ENCODE data around the gene DIPK1B. TPM values are rescaled to one million over a fixed set of nuclear protein-coding genes. Genes with fewer than 3 reads are reported as not detected.
A peak's percentile ranks its signal among the peaks of the same experiment; 100 is the strongest.

Gene DIPK1B
- total and polyA plus RNA-seq, 2 experiments from 2014 or later = 18.7 to 60.0 TPM

GRCh38 chr9:136694163-136694871 lies 18.1 kb upstream of the DIPK1B start:
- Histone ChIP-seq H3K9me2 (ENCODE audit: insufficient read depth) (no peaks in the 10 kb centered on the region), H3F3A (replicated peaks; ENCODE audit: low read depth) (0 out of 2 replicates have a peak, but pooled peaks cover under 1% of the 10 kb centered on the region), H2AFZ (0 out of 2 replicates have a peak overlapping the region, but pooled peaks have one; percentile 72), H3K4me1 (ENCODE audit: insufficient read depth) (no peaks in the 10 kb centered on the region; the same call in 1 of the 2 replicates), H3K36me3 (ENCODE audit: insufficient read depth) (no peaks in the 10 kb centered on the region), H3K79me2 (replicated peaks; ENCODE audit: insufficient read depth) (no peaks in the 10 kb centered on the region), H3K4me3 (peak overlapping the region; percentile 28; the same call in 1 of the 2 replicates), H3K27ac (ENCODE audit: low read depth) (no peak overlapping the region), H4K20me1 (replicated peaks; ENCODE audit: insufficient read depth) (no peaks in the 10 kb centered on the region), H3K27me3 (ENCODE audit: insufficient read depth) (no peaks in the 10 kb centered on the region), H3K4me2 (no peak overlapping the region)
- H3K36me3 Mint-ChIP-seq (ENCODE audit: low read depth) = no peaks in the 10 kb centered on the region
- H3K27ac Mint-ChIP-seq = no peak overlapping the region
- no peaks in the 10 kb centered on the region for H3K9me3 Mint-ChIP-seq
- TF ChIP-seq ZNF114 (CRISPR knock-in tag; IDR thresholded peaks at IDR 0.05) = no peak
- TF ChIP-seq STAT1 (IDR thresholded peaks at IDR 0.05; ENCODE audit: unreplicated experiment) = no peak
- no peak for TF ChIP-seq NANOG (IDR thresholded peaks at IDR 0.05; ENCODE audit: borderline replicate concordance)
- TF ChIP-seq CTCF (conservative IDR thresholded peaks at IDR 0.05; ENCODE audit: low read depth in 2 of 2) = peak; percentile 65 to 96
- no peak for TF ChIP-seq ZNF331 (CRISPR knock-in tag; IDR thresholded peaks at IDR 0.05; ENCODE audit: low read depth)
- no peak for TF ChIP-seq ETS1 (IDR thresholded peaks at IDR 0.05)
- H3K4me1 Mint-ChIP-seq = peaks cover 8% of the 10 kb centered on the region
- ATAC-seq (peak; percentile 82), DNase-seq (ENCODE audit: low spot score) (peak; percentile 85)
- H3K27me3 Mint-ChIP-seq (ENCODE audit: insufficient read depth, low read depth, poor library complexity) = peaks cover 17% of the 10 kb centered on the region
- H3K4me3 Mint-ChIP-seq = no peak overlapping the region

GRCh38 chr9:136694872-136695247 lies 17.5 kb upstream of the DIPK1B start:
- H3K36me3 Mint-ChIP-seq (ENCODE audit: low read depth) = no peaks in the 10 kb centered on the region
- TF ChIP-seq CREB1 (CRISPR knock-in tag; IDR thresholded peaks at IDR 0.05; ENCODE audit: low read depth) (no peak), ETS1 (IDR thresholded peaks at IDR 0.05) (no peak), EZH2 (IDR thresholded peaks at IDR 0.05; ENCODE audit: low read depth, unreplicated experiment) (no peak), ZNF114 (CRISPR knock-in tag; IDR thresholded peaks at IDR 0.05) (no peak), REST (IDR thresholded peaks at IDR 0.05; ENCODE audit: unreplicated experiment) (no peak)

More at GRCh38 chr9:136694872-136695247, 17.5 kb upstream of the DIPK1B start:
- H3K27ac Mint-ChIP-seq = no peak overlapping the region
- no peaks in the 10 kb centered on the region for H3K79me2 ChIP-seq (replicated peaks; ENCODE audit: insufficient read depth)
- no peak overlapping the region for H3K27ac ChIP-seq (ENCODE audit: low read depth)
- H3K4me3 Mint-ChIP-seq = no peak overlapping the region
- no peak for ATAC-seq
- no peak overlapping the region for H2AFZ ChIP-seq
- no peaks in the 10 kb centered on the region for H3K27me3 ChIP-seq (ENCODE audit: insufficient read depth)
- no peak for DNase-seq (ENCODE audit: low spot score)
- no peaks in the 10 kb centered on the region; the same call in 1 of the 2 replicates for H3K4me1 ChIP-seq (ENCODE audit: insufficient read depth)
- H3K9me2 ChIP-seq (ENCODE audit: insufficient read depth) = no peaks in the 10 kb centered on the region
- peaks cover 8% of the 10 kb centered on the region for H3K4me1 Mint-ChIP-seq
- no peak overlapping the region for H3K4me3 ChIP-seq
- H4K20me1 ChIP-seq (replicated peaks; ENCODE audit: insufficient read depth) = no peaks in the 10 kb centered on the region
- no peaks in the 10 kb centered on the region for H3K36me3 ChIP-seq (ENCODE audit: insufficient read depth)
- no peaks in the 10 kb centered on the region for H3K9me3 Mint-ChIP-seq
- peaks cover 12% of the 10 kb centered on the region for H3K27me3 Mint-ChIP-seq (ENCODE audit: insufficient read depth, low read depth, poor library complexity)
- H3F3A ChIP-seq (replicated peaks; ENCODE audit: low read depth) = no peaks in the 10 kb centered on the region
- no peak overlapping the region for H3K4me2 ChIP-seq

All from GM23338 (cell line).